Activated CD4-positive, CD25-positive, alpha-beta regulatory T cell treated with anti-CD3 and anti-CD28 coated beads, Interleukin-2, amount 50 U/mL, for 24 hours (primary cell): ENCODE results near the gene ADAD2.
A peak's percentile ranks its signal among the peaks of the same experiment; 100 is the strongest.

Source experiments
- ATAC-seq, 2 donors: fragments of 150-1000 bp; cut with Tn5 transposase; one replicate each; pipeline ENCODE4 v1.10.0; 2021; ENCODE audit warnings: mild to moderate bottlenecking in 1 of 2, moderate library complexity in 1 of 2

The ADAD2 gene

DNA sequence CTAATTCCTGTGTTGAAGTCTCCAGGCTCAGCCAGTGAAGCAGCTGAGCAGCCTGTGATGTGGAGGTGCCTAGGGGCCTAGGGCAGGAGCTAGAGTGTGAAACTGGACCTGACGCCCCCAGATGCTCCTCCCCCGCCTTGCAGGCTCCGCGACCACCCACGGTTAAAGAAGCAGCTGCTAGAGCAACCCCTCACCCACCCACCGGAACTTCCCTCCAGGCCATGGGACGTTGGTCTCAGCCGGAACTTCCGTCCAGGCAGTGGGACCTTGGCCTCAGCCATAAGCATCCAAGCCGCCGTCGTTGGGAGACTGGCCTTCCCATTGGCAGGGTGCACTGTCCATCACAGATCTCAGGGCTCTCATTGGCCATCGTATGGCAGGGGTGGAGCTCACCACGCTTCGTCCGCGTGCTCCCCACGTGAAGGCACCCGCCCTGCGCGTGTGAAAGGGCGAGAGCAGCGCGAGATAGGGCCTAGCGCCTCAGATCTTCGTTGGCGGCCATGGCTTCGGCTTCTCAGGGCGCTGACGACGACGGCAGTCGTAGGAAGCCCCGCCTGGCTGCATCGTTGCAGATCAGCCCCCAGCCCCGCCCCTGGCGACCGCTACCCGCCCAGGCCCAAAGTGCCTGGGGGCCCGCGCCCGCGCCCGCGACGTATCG is at the start of gene ADAD2:
TSS of gene ADAD2 (plus strand) at position 427 of the 658 bp plus-strand sequence. CDS start at position 501, 74 bp downstream.
- no peak for ATAC-seq

DNA sequence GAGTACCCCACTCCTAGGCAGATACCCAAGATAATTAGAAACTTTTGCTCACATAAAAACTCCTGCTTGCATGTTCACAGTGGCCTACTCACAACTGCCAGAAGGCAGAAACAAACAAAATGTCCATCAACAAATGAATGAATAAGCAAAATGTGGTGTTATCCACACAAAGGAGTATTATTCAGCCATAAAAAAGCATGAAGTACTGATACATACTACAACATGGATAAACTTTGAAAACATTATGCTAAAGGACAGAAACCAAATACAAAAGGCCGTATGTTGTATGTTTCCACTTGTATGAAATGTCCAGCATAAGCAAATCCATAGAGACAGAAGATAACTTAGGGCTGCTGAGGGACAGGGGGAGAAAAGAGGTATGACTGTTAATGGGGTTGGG is 47.9 kb upstream of the ADAD2 start:
- no peak for ATAC-seq

DNA sequence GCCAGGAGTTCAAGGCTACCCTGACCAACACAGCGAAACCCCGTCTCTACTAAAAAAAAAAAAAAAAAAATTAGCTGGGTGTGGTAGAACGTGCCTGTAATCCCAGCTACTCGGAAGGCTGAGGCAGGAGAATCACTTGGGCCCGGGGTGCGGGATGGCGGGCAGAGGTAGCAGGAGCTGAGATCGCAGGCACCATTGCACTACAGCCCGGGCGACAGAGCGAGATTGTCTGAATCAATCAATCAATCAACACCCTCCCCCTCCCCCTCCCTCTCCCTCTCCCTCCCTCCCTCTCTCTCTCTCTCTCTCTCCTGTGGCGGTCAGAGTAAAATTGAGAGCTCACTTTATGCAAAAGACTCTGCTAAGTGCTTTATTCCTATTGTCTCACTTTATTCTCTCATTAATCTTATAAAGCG is 47.2 kb upstream of the ADAD2 start:
- no peak for ATAC-seq

DNA sequence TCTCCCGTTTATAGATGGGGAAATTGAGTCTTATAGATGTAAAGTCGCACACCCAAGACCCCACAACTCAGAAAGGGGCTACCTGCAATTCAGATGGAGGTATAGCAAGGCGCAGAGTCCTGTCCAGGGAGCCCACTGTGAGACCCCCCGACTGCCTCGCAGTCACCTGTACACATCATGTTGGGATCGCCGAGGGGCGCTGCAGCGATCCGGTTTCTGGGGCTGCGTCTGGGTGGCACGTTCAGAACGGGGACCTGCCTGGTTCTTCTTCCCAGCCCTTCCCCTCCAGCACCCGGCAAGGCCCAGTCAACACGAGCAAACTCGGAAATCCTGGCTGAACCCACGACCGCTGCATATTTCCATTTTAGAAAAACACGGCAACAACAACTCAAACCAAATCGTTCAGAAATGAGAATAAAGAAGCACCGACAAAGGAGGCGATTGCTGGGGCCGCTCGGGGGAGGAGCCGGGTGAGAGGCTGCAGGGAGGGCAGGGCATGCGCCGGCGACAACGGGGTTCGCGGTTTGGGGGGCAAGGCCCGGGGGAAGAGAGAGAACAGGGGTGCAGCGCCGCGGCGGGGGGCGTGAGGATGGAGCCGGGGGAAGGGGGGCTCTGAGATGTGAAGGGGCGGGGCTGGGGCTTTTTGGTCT is 46.6 kb upstream of the ADAD2 start:
- ATAC-seq = peak; percentile 32 to 42

DNA sequence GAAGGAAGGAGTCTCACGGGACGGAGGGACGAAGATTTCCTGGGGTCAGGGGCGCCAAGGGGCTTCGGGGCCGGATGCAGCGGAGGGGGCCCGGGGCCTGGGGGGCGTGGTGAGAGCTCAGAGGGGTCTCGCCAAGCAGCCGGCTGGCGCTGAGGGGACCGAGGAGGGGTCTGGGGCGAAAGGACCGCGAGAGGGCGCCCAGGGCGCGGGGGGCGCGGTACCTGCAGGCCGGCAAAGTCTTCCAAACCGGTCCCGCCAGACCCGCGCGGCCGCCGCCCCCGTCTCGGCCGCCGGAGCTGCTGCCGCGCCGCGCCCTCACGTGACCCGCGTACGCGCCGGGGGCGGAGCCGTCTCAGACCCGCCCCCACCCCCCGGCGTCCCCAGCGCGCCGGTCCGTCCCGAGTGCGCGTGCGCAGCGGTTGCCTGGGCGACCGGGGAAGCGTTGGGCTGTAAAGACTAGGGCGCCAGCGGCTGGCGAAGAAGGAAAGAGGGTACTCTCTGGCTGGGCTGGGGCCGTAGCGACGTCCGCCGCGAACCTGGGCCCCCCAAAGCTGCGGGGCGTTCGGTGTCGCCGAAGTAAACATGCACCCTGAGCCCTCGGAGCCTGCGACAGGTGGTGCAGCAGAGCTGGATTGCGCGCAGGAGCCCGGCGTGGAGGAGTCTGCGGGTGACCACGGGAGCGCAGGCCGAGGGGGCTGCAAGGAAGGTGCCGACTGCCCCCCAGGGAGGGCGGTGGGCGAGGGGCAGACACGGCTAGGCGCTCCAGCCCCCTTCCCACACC is 45.9 kb upstream of the ADAD2 start, which contains the start of the genes DNAAF1 and HSDL1:
TSS of gene DNAAF1 (plus strand) at position 450 of the 781 bp plus-strand sequence. CDS start at position 583, 133 bp downstream.
TSS of gene HSDL1 (minus strand) at position 319 of the 781 bp plus-strand sequence. CDS start 13,856 bp downstream, outside the sequence.
- peak; percentile 78 for ATAC-seq

DNA sequence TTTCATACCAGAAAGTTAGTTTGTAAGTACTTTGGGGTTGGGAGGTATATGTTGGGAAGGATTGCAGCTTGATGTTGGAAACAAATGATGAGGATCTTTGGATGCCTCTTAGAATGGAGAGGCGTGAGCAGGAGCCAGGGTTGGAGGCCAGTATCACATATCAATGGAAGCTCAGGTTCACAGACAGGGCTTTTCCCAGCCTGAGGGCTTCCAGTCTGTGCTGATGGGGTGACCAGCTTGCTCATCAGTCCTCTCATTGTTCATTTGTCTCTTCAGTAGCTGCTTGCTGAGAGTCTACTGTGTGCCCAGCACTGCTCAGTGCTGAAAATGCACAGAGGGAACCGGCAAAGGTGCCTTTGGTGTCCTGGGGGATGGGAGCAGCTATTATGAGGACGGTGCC is 40.0 kb upstream of the ADAD2 start:
- no peak for ATAC-seq

DNA sequence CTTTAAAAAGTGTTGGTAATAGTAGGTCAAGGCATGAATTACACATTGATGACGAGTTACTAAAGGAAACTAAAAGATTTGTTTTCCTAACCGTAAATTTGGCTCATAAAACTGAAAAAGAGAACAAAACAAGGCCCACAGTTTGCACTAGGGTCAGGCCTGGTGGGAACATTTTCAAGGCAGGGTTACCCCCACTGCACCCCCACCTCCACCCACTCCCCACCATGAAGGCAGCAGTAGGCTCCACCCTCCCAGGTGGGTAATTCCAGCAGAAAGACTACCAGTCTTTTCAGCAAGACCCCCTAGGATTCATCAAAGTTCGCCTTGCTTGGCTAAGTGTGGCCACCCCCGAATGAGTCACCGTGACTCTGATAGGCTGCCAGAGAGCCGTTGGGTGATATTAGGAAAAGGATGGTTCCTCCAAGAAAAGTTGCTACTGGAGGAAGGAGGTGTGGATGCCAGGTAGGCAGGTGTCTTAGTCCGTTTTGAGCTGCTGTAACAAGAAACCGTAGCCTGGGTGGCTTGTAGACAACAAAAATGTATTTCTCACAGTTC is 37.2 kb upstream of the ADAD2 start:
- no peak for ATAC-seq

DNA sequence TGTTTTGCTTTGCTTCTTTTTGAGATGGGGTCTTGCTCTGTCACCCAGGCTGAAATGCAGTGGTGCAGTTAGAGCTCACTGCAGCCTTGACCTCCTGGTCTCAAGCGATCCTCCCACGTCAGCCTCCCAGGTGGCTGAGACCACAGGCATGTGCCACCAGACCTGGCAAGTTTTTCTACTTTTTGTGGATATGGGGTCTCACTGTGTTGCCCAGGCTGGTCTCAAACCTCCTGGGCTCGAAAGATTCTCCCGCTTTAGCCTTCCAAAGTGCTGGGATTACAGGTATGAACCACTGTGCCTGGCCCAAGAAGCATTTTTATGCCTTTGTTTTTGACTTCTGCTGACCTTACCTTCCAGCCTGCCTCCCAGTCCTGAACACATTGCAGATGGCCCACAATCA is 35.7 kb upstream of the ADAD2 start:
- no peak for ATAC-seq

DNA sequence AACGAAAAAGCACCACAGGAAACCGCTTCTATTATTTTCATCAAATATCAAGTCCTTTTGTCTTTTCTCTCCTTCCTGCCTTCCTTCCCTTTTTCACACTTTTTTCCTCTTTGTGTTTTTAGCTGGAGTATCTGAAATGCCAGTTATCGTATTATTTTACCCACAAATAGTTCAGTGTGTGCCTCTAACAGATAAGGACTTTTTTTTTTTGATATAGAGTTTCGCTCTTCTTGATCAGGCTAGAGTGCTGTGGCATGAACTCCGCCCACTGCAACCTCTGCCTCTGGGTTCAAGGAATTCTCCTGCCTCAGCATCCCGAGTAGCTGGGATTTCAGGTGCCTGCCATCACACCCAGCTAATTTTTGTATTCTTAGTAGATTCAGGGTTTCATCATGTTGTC is 35.2 kb upstream of the ADAD2 start:
- no peak for ATAC-seq

DNA sequence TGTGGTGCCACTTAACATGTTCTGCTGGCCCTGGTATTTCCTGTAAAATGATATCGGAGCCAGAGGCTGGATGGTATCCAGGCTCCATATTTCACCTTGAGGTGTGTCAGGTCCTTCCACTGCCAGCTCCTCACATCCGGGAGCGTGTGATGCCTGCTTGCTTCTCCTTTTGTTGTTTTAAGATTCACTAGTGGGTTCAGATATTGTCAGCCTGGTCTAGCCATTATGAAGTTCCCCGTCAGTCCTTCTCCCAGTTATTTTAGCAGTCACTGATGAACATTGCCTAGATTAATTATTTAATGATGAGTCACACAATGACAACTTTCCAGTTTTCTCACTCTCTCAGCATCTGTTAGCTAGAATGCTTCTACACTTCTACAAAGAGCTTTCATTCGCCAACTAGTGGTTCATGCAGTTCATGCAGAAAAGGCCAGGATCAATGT is 34.6 kb upstream of the ADAD2 start:
- ATAC-seq = no peak

DNA sequence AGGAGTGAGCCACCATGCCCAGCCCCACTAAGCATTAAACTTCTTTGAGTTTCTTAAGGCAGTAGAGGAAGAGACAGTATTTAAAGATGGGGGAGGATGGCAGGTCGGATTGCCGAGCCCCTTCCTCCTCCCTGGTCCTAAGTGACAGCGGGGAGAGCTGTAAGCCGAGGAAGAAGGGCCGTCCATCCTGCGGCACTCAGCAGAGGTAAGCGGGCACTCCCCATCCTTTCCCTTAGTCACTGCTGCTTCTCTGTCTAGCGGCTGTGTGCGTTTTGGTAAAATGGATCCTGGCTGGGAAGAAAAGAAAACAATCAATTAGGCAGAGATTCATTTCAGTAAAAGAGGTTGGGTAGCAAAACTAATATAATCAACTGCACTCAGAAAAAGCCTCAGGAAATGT is 31.9 kb upstream of the ADAD2 start:
- no peak for ATAC-seq

DNA sequence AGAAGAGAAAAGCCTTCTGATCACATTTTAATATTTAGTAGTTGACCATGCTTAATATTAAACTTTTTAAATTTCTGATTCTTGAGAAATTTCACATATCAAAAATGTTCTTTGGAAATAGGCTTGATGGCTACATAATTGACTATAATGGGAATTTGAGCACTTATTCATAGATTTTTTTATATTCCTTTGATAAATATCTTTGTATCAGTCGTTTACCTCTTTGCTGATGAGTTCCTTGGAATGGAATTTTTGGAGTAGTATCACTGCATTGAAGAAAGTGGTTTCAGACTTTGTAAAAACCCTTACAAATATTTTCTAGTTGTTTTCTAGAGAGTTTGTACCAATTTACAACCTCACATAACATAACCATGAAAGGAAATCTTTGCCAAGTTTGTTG is 31.2 kb upstream of the ADAD2 start:
- ATAC-seq = no peak

DNA sequence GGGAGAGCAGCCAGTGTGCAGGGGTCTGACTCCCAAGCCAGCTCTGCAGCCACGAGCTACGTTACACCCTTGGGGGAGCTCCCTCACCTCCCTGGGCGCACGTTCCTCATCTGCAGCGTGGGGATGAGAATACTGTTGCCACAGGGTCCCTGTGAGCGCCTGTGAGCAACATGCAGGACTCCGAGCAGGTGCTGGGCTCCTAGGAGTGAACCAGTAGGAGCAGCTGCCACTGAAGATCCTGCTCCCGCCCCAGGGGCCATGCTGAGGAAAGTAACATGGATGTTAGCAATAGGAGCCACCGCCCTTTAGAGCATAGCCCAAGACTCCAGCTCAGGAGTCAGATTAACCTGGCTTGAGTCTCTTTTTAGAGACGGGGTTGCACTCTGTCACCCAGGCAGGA is 29.9 kb upstream of the ADAD2 start:
- ATAC-seq = no peak

DNA sequence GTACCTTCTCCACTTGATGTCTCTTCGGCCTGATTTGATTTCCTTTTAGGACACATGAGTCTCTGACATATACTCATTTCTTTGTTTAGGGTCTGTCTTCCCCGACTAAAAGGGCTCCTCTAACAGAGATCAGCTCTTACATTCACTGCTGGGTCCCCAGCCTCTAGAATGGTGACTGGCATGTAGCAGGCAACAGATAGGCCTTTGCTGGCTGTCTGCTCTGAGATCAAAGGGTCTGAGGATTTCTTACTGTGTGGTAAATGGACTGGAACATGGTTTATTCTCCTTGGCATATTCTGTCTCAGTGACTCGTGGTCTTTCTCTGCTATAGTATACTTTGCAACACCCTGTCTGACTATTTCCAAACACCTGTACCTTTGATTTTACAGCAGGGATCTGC is 29.2 kb upstream of the ADAD2 start:
- ATAC-seq = no peak

DNA sequence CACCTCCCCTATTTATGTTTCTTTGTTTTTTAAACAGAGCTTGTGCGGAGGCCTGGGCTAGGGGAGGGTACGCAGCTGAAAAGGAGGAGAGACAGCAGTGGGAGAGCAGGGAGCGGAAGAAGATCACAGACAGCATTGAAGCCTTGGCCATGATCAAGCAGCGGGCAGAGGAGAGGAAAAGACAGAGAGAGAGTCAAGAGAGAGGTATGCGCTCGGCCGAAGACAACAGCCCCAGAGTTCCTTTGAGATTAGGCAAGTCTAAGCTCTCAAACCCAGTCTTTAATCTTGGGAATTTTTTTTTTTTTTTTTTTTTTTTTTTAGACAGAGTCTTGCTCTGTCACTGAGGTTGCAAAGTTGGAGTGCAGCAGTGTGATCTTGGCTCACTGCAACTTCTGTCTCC is 25.2 kb upstream of the ADAD2 start:
- no peak for ATAC-seq

DNA sequence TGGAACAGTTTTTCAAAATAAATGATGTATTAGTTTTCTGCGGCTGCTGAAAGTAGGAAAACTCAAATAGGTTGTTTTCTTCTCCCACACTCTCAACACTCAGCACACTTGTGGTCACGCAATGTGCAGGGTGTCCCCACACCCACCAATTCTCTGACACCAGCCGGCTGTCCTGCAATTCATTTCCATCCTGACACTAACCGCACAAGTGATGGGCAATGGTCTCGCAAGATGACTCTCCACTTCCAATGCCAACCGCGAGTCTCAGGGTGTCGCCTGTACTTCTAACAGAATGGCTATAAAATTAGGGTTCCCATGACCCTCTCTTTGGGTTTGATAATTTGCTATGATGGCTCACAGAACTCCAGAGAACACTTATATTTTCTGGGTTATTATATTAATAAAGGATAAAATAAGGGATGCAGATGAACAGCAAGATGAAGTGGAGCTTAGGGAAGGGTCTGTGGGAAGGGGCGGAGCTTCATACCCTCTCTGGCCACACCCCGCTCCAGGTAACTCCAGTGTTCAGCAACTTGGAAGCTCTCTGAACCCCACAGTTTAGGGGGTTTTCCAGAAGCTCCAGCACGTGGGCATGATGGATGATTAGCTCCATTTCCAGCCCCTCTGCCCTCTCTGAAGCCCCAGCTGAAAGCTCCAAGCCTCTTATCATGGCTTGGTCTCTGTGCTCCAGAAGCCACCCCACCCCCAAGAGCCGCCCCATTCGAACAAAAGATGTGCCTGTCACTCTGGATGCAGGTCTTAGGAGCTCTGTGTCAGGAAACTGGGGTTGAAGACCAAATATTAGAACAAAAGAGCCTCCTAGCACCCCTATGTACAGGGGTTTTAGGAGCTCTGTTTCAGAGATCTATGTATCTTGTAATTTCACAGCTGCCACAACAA is 23.9 kb upstream of the ADAD2 start:
- ATAC-seq = peak in 1 of 2 donors; percentile 41

DNA sequence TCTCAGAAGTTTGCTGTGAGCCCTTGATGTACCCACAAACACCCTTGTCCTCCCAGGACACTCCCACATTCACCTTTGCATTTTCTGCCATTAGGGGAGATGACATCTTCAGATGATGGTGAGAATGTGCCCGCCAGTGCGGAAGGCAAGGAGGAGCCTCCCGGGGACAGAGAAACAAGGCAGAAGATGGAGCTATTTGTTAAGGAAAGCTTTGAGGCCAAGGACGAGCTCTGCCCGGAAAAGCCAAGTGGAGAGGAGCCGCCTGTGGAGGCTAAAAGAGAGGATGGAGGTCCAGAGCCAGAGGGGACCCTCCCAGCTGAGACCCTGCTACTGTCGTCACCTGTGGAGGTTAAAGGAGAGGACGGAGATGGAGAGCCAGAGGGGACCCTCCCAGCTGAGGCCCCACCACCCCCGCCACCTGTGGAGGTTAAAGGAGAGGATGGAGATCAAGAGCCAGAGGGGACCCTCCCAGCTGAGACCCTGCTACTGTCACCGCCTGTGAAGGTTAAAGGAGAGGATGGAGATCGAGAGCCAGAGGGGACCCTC is 21.1 kb upstream of the ADAD2 start:
- no peak for ATAC-seq

DNA sequence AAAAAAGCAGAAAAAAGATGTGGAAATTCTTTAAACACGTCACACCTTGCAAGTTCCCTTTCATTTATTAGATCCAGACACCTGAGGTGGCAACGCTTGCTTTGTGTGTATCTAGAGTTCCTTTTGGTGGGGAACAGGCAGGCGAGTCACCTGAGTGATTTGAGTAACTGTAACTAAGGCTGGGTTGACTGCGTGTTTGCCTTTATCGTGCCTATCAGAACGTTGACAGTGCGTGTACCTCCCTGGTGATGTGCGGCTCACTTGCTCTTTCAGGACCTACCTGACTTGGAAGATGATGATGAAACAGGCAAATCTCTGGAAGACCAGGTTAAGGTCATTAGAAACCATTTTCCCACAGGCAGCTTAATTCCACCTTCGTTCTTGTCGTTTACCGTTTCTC is 16.6 kb upstream of the ADAD2 start:
- no peak for ATAC-seq

DNA sequence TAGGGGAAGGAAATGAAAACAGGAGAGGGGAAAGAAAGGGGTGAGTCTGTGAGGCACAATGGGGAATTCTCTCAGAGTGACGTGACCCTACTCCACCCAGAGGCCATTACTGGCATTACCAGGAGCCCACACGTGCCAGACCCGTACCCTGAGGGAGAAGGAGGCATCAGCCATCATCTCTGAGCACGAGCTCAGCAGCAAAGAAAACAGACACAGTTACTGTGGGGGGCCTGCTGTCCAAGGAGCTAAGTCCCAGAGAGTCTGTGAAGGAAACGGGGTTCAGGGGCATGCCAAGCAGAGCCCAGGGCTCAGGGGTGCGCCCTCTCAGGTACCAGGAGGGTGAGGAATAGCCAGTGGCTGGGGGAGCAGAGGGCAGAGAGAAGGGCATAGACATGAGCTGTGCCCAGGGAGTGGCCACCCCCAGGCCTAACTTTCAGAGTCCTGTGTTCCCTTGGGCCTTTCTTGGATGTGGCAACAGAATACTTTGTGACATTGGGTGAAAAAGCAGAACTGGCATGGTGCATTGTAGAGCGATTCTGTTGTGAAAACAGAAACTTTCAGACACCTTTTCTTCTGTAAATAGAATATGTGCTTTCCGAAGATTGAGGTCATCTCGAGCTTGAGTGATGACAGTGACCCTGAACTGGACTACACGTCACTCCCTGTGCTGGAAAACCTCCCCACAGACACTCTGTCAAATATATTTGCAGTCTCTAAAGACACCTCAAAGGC is 15.4 kb upstream of the ADAD2 start:
- ATAC-seq = peak; percentile 82 to 84

DNA sequence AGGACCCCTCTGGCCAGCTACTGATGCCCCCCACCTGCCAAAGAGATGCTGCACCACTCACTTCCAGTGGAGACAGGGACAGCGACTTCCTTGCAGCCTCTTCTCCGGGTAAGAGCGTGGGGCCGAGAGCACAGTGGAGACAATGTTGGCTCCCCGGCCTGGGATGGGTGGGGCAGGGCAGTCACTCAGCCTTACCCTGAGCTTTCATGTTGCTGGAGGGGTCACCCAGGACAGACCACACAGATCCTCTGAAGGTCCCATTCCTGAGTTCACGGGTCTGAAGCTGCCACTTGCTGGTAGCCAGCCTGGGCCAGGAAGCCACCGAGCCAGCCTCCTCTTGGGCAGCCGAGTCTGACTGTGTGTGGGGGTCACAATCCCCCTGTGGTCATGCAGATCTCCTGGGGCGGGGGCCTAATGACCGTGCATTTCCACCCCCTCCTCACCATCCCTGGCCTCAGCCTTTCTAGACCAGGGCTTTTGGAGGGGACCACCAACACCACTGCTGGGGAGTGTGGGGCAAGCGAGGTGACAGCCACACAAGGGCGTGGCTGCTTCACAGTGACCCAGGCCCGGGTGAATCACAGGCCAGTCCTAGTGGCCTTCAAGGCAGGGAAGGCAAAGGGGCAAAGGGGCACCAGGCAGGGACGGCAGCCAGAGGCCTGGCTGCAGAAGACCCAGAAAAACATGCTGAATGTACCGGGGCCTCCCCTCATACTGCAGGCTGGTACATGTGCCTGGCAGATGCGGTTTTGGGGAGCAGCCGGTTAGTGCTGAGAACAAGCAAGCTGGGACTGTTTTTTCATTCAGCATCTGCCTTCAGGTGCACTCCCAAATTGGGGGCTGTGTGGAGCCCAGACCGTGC is 14.5 kb upstream of the ADAD2 start:
- ATAC-seq = no peak
